Measurements from ENCODE around the gene RFX5. TPM values are rescaled to one million over a fixed set of nuclear protein-coding genes. Genes with fewer than 3 reads are reported as not detected.

RFX5 gene
- total RNA-seq, 1 donor from 2014 or later, result 262 TPM

DNA sequence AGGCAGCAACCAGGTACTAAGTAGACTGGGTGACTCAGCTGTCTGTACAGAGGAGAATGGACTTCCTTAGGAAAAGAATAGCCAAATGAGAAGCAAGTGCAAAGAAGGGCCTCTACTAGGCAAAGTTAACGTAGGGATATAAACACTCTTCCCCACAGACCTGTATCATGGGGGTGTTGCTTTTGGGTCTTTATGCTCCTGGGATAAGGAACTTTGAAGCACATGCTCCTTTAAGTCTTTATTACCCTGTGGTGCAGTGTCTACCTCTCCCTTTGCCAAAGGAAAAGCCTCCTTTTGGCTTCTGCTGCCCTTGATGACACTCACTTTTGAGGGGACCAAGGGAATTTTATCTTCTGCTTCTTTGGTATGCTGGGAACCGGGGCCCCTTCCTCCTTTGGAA, 5.0 kb downstream of the RFX5 start:
- ATAC-seq (ENCODE audit: low read depth) (no peak), DNase-seq (no peak)
- peaks cover 56% of the 10 kb centered on the region for H3K4me1 Mint-ChIP-seq
- TF ChIP-seq CTCF (IDR thresholded peaks at IDR 0.05), result no peak
- ChIA-PET CTCF (interaction anchor here (4.0 kb wide), 1 partner anchor 41 kb away, joined by 51 read pairs; no protein-coding TSS in a partner anchor), POLR2A (interaction anchor here (0.6 to 6.9 kb wide), 4 partner anchors 15 to 284 kb away, joined by 3 to 94 read pairs (median 20); partner anchors contain the start of genes PI4KB and PSMB4)
- no peak overlapping the region for H3K4me3 Mint-ChIP-seq
- peak overlapping the region; percentile 100 for H3K27ac Mint-ChIP-seq
- H3K9me3 Mint-ChIP-seq, result no peaks in the 10 kb centered on the region
- peaks cover 70% of the 10 kb centered on the region for H3K36me3 Mint-ChIP-seq (ENCODE audit: low read depth)
- intact Hi-C loops (cut with micrococcal nuclease), result loop anchor here (10.0 kb wide), 2 partner anchors 87 to 717 kb away; partner anchors contain the start of genes ENSA and PSMD4
- H3K27me3 Mint-ChIP-seq, result no peaks in the 10 kb centered on the region

GRCh38 chr1:151340870-151341754, 5.9 kb downstream of the RFX5 start:
- intact Hi-C loops (cut with micrococcal nuclease), result loop anchor here (1.0 to 10.0 kb wide), 7 partner anchors 14 to 716 kb away; partner anchors contain the start of genes ENSA, PI4KB, PSMB4 and PSMD4
- no peak overlapping the region for H3K4me3 Mint-ChIP-seq
- H3K27me3 Mint-ChIP-seq, result no peaks in the 10 kb centered on the region
- no peak for TF ChIP-seq CTCF (IDR thresholded peaks at IDR 0.05)
- ChIA-PET CTCF (interaction anchor here (0.6 to 4.0 kb wide), 28 partner anchors 9 to 241 kb away, joined by 3 to 51 read pairs (median 5); partner anchors contain the start of genes PI4KB, PSMB4, PSMD4 and TNFAIP8L2), POLR2A (interaction anchor here (0.6 to 6.9 kb wide), 13 partner anchors 11 to 283 kb away, joined by 3 to 94 read pairs (median 5); partner anchors contain the start of genes CGN, PI4KB, PSMB4 and ZNF687)
- H3K27ac Mint-ChIP-seq, result peak overlapping the region; percentile 100
- H3K4me1 Mint-ChIP-seq, result peaks cover 47% of the 10 kb centered on the region
- DNase-seq (no peak), ATAC-seq (ENCODE audit: low read depth) (peak; percentile 86)
- no peaks in the 10 kb centered on the region for H3K9me3 Mint-ChIP-seq
- H3K36me3 Mint-ChIP-seq (ENCODE audit: low read depth), result peaks cover 66% of the 10 kb centered on the region

GRCh38 chr1:151336556-151336955, 10.5 kb downstream of the RFX5 start:
- Mint-ChIP-seq H3K9me3 (no peaks in the 10 kb centered on the region), H3K36me3 (ENCODE audit: low read depth) (peaks cover 24% of the 10 kb centered on the region), H3K27me3 (no peaks in the 10 kb centered on the region), H3K4me3 (no peak overlapping the region), H3K27ac (peak overlapping the region; percentile 33), H3K4me1 (peaks cover 13% of the 10 kb centered on the region)
- ChIA-PET CTCF (interaction anchor here (0.7 kb wide), 1 partner anchor 36 kb away, joined by 3 read pairs; no protein-coding TSS in a partner anchor), POLR2A (interaction anchor here (0.7 to 6.9 kb wide), 3 partner anchors 9 to 34 kb away, joined by 3 to 94 read pairs (median 3); partner anchors contain the start of genes PI4KB and RFX5)
- DNase-seq (no peak), ATAC-seq (ENCODE audit: low read depth) (no peak)
- intact Hi-C loops (cut with micrococcal nuclease), result no loop called here
- no peak for TF ChIP-seq CTCF (IDR thresholded peaks at IDR 0.05)

DNA sequence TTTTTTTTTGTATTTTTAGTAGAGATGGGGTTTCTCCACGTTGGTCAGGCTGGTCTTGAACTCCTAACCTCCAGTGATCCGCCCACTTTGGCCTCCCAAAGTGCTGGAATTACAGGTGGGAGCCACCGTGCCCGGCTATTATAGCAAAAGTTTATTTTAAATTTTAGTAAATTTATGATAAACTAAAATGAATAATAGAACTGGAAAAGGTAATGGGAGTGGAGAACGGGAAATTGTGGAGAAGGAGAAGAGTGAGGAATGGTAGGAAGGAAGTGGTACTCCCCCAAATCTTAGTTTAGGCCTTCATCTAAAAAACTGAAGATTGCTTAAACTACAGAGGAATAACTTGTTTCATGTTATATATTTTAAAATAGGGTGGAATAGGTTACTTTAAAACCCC, 12.2 kb downstream of the RFX5 start:
- H3K27me3 Mint-ChIP-seq, result no peaks in the 10 kb centered on the region
- H3K27ac Mint-ChIP-seq, result no peak overlapping the region
- TF ChIP-seq CTCF (IDR thresholded peaks at IDR 0.05), result no peak
- CTCF ChIA-PET, result no interaction called here
- no peak overlapping the region for H3K4me3 Mint-ChIP-seq
- ATAC-seq (ENCODE audit: low read depth) (no peak), DNase-seq (no peak)
- H3K4me1 Mint-ChIP-seq, result peaks cover 6% of the 10 kb centered on the region
- intact Hi-C loops (cut with micrococcal nuclease), result no loop called here
- no peaks in the 10 kb centered on the region for H3K9me3 Mint-ChIP-seq
- peaks cover 14% of the 10 kb centered on the region for H3K36me3 Mint-ChIP-seq (ENCODE audit: low read depth)
- POLR2A ChIA-PET, result interaction anchor here (0.6 to 6.9 kb wide), 3 partner anchors 8 to 768 kb away, joined by 3 to 94 read pairs (median 4); partner anchors contain the start of gene PI4KB

Measured in activated B cell treated with CpG ODN at 0.5 μM for 24 hours (primary cell).